GM18499 (cell line): Measurements from ENCODE around the gene PFDN2.

ENCODE experiments used
- ATAC-seq: cut with Tn5 transposase; IDR thresholded peaks from one replicate; pipeline ENCODE4 v1.9.1; 2021; ENCODE audit warnings: moderate number of reproducible peaks; ENCODE audit not compliant: insufficient read depth, unreplicated experiment

PFDN2 gene, protein sequence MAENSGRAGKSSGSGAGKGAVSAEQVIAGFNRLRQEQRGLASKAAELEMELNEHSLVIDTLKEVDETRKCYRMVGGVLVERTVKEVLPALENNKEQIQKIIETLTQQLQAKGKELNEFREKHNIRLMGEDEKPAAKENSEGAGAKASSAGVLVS

GRCh38 chr1:161117759-161118581 lies at the start of gene PFDN2, which contains the start of gene NIT1:
PFDN2 (minus strand) TSS chr1:161118037; CDS start chr1:161118026, 11 bp downstream.
NIT1 (plus strand) TSS chr1:161118105; CDS start chr1:161118177, 72 bp downstream.
- ATAC-seq: peak; percentile 45

GRCh38 chr1:161166669-161167548 lies 49.1 kb upstream of the PFDN2 start:
- ATAC-seq: no peak

GRCh38 chr1:161165742-161166668 lies 48.2 kb upstream of the PFDN2 start, which contains the start of gene PPOX:
PPOX (plus strand) TSS chr1:161166426; CDS start chr1:161166848, 422 bp downstream.
- peak; percentile 86 for ATAC-seq

DNA sequence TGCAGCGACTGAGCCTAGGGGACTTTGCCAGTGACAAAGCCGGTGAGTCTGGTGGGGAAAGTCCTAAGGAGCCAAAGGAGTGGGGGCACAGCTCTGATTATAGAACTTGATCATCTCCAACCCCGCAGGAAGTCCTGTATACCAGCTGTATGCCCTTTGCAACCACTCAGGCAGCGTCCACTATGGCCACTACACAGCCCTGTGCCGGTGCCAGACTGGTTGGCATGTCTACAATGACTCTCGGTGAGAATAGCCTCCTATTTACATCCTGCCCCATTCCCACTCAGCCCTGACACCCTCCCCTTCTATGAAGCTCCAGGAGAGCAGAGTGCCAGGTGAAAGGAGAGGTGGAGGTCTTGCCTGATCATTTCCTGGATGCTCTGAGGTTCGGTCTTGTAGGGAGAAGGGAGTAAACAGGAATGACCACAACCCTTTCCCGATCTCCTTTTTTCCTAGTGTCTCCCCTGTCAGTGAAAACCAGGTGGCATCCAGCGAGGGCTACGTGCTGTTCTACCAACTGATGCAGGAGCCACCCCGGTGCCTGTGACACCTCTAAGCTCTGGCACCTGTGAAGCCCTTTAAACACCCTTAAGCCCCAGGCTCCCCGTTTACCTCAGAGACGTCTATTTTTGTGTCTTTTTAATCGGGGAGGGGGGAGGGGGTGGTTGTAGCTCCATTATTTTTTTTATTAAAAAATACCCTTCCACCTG lies 47.2 kb upstream of the PFDN2 start:
- ATAC-seq: no peak

GRCh38 chr1:161163793-161164192 lies 46.0 kb upstream of the PFDN2 start:
- no peak for ATAC-seq

- ATAC-seq: no peak
These were observed 45.0 kb upstream of the PFDN2 start for GRCh38 chr1:161162806-161163205.

DNA sequence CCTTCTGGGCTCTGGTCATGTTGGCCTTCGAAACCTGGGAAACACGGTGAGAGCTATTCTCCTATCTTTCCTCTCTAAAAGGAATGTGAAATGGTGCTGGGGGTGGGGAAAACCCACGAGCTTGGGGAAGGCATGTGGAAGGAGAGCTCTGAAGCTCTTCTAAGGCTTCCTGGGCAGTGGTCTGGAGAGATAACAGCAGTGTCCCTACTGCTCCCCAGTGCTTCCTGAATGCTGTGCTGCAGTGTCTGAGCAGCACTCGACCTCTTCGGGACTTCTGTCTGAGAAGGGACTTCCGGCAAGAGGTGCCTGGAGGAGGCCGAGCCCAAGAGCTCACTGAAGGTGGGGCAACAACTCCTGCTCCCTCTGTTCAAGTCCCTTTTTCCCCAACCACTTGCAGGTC lies 44.2 kb upstream of the PFDN2 start:
- ATAC-seq: no peak

GRCh38 chr1:161161652-161162051 lies 43.8 kb upstream of the PFDN2 start:
- no peak for ATAC-seq

GRCh38 chr1:161160671-161161145 lies 42.9 kb upstream of the PFDN2 start:
- ATAC-seq: no peak

GRCh38 chr1:161159913-161160243 lies 42.0 kb upstream of the PFDN2 start:
- no peak for ATAC-seq

DNA sequence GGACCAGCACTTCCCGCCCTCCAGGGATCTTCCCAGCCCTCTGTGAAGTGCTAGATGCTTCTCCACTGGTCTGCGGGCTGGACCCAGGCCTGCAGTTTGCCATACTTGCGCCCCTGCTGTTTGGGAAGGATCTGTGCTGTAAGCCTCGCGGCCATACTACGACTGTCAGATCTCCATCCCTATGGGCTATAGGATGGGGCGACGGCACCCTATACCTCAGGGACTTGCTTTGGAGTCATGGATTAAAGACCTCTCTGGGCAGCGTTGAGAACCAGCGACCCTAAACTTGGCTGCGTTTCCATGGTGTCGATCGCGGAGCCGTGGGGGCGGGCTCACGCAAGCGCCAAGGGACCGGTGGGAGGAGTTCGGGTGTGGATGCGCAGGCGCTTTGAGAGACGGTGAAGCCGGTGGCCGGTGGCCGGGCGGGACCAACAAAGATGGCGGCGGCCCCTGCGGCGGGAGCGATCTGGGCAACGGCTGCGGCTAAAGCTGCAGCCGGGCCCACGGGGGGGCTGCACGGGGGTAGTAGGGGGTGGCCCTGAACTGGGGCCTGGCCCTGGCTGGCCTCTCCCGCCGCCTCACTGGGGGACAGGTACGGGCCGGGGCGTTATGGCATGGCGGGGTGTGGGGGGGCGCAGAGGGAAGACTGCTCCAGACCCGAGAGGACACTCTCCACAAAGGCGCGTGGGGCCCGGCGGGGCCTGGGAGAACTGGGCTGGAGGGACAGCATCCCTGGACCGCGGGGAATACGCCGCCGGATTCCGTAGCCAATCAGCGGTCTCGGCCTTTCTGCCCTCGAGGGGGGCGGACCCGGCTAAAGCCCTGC lies 41.5 kb upstream of the PFDN2 start, which contains the start of gene USP21:
TSS of gene USP21 (plus strand) at position 414 of the 826 bp plus-strand sequence. CDS start 1,141 bp downstream, outside the sequence.
- ATAC-seq: peak; percentile 54

- ATAC-seq: no peak
These were observed 40.6 kb upstream of the PFDN2 start for GRCh38 chr1:161158316-161159010.

DNA sequence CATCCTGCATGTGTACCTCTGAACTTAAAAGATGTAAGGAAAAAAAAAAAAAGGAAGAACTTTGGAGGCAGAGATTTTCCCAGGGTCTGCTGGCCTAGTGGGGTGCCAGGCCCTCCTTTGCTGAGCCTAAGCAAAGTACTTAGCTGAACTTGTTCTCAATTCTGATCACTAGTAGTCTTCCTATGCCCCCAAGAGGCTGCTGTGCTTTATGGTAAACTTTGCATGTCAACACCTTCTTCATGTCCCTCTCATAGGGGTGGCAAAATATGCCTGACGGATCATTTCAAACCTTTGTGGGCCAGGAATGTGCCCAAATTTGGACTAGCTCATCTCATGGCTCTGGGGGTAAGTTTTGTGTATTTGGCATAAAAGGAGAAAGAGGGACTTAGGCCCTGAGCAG lies 40.0 kb upstream of the PFDN2 start:
- no peak for ATAC-seq

DNA sequence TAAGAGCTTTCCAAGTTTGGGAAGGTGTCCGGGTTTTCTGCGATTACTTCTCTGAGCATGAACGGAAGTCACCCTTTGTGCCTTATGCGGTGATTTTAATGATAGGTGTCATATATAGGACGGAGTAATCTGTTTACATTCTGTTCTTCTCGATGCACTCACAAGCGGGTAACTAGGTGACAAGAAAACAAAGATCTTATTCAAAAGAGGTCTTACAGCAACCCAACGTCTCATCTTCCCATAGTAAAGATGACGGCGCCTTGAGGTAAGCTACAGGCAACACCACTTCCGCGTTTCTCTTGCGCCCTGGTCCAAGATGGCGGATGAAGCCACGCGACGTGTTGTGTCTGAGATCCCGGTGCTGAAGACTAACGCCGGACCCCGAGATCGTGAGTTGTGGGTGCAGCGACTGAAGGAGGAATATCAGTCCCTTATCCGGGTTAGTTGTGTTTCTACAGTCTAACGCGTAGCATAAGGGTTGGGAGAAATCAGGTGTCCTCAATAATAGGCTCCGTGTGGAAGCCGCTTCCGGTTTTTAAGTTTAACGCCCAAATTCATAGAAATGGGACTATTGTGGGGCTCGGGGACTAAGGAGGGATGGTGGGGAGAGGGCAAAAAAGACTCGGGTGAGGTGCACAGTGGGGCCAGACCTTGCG lies 36.0 kb upstream of the PFDN2 start, which contains the start of gene UFC1:
TSS of gene UFC1 (plus strand) at position 297 of the 656 bp plus-strand sequence. CDS start at position 317, 20 bp downstream.
- ATAC-seq: peak; percentile 53

DNA sequence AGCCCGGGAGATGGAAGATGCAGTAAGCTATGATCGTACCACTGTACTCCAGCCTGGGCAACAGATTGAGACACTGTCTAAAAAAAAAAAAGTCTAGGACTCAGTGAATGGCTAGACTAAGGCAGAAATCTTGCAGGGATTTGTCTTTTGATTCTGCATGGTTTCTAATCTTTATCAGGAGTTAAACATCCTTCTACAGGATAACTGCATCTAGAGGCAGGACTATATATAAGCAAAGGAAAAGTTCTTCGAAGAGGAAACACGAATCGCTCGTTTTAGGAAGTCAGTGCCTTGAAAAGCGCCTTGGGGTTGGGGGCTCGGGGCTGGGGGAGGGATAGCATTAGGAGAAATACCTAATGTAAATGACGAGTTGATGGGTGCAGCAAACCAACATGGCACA lies 35.3 kb upstream of the PFDN2 start:
- no peak for ATAC-seq

DNA sequence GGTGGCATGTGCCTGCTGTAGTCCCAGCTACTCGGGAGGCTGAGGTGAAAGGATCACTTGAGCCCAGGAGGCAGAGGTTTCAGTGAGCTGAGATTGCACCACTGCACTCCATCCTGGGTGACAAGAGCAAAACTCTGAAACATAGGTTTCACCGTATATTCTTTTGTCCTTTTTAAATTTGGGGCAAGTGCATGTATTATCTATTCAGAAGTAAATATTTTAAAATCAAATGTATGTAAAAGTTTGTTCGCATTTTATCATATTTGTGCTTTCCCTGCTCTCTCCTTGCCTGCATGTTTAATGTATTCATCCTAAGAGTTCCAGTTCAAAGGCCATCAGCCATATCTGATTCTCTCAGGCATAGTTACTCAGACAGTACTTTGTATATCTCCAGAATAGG lies 28.0 kb upstream of the PFDN2 start:
- no peak for ATAC-seq
